H1 (cell line): Measurements from ENCODE around the gene MACF1. TPM values are rescaled to one million over a fixed set of nuclear protein-coding genes. Genes with fewer than 3 reads are reported as not detected.

Source experiments
- CTCF ChIA-PET: fragments of 300-600 bp; sonication (Branson Sonifier 250); formaldehyde crosslinking; loops from one replicate; lab custom pipeline; 2021; ENCODE audit not compliant: partially characterized antibody; lab: Charles Lee
- POLR2A ChIA-PET: fragments of 300-600 bp; sonication (Branson Sonifier 250); formaldehyde crosslinking; loops from one replicate; lab custom pipeline; 2021; ENCODE audit warnings: inconsistent platforms; ENCODE audit not compliant: partially characterized antibody; lab: Charles Lee
- DNase-seq, 2 experiments: peaks; one replicate each; pipeline versions ENCODE4 v3.0.0 to v3.0.0-alpha.2; 2010 to 2022; ENCODE audit warnings: low spot score in 2 of 2, low read depth in 1 of 2, mixed read lengths in 1 of 2
- FAIRE-seq: peaks from 2 replicates; lab custom pipeline; 2011; peaks lifted over from hg19 to GRCh38; lab: Jason Lieb, UNC
- H2AFZ ChIP-seq: 2 replicates; pipeline ENCODE4 v1.8.1; 2012; ENCODE audit warnings: low read length, inconsistent platforms
- H2AK5ac ChIP-seq: 2 replicates; pipeline ENCODE4 v1.6.1; 2013; ENCODE audit warnings: low read depth, low read length
- H2BK120ac ChIP-seq: replicated peaks from 2 replicates; pipeline ENCODE3; 2013; ENCODE audit warnings: low read depth, low read length, inconsistent platforms
- H2BK12ac ChIP-seq: 2 replicates; pipeline ENCODE4 v1.6.1; 2013; ENCODE audit warnings: low read depth, low read length
- H2BK15ac ChIP-seq: 2 replicates; pipeline ENCODE4 v1.6.1; 2013; ENCODE audit warnings: low read length
- H2BK20ac ChIP-seq: 2 replicates; pipeline ENCODE4 v1.6.1; 2013; ENCODE audit warnings: low read length
- H2BK5ac ChIP-seq: 2 replicates; pipeline ENCODE4 v1.6.1; 2013; ENCODE audit warnings: low read depth, low read length
- H3K14ac ChIP-seq: 2 replicates; pipeline ENCODE4 v1.6.1; 2013; ENCODE audit warnings: inconsistent platforms; ENCODE audit not compliant: insufficient read length
- H3K18ac ChIP-seq: 2 replicates; pipeline ENCODE4 v1.6.1; 2013; ENCODE audit warnings: low read length; ENCODE audit errors: extremely low read depth
- H3K23ac ChIP-seq: 2 replicates; pipeline ENCODE4 v1.6.1; 2013; ENCODE audit warnings: inconsistent platforms; ENCODE audit not compliant: insufficient read length
- H3K23me2 ChIP-seq: 2 replicates; pipeline ENCODE4 v1.6.1; 2013; ENCODE audit warnings: low read depth, low read length
- H3K27ac ChIP-seq: 2 replicates; pipeline ENCODE4 v1.6.1; 2011; ENCODE audit warnings: low read depth, low read length, inconsistent platforms
- H3K27me3 ChIP-seq, 4 experiments: replicated peaks in 1 of 4; 1 replicate in 1 of 4; 2 replicates in 3 of 4; pipeline versions ENCODE4 v1.6.1 to v1.8.1; 2011 to 2013; ENCODE audit warnings: low read length in 3 of 4, mild to moderate bottlenecking in 3 of 4, inconsistent platforms in 2 of 4, mixed read lengths in 2 of 4, moderate library complexity in 1 of 4; ENCODE audit not compliant: control insufficient read depth in 3 of 4, insufficient read depth in 3 of 4; ENCODE audit errors: extremely low read depth in 1 of 4
- H3K36me3 ChIP-seq, 4 experiments: 2 replicates each; pipeline versions ENCODE4 v1.6.1 to v1.8.1; 2011 to 2013; ENCODE audit warnings: mild to moderate bottlenecking in 4 of 4, low read length in 3 of 4, moderate library complexity in 2 of 4, control low read depth in 1 of 4, inconsistent platforms in 1 of 4; ENCODE audit not compliant: insufficient read depth in 4 of 4, control insufficient read depth in 2 of 4
- H3K4ac ChIP-seq: replicated peaks from 2 replicates; pipeline ENCODE3; 2013; ENCODE audit warnings: low read length, low read depth, mixed read lengths, inconsistent platforms; ENCODE audit not compliant: insufficient read length
- H3K4me1 ChIP-seq, 4 experiments: replicated peaks in 1 of 4; 1 replicate in 1 of 4; 2 replicates in 3 of 4; pipeline versions ENCODE4 v1.6.1 to v1.8.1; 2011 to 2013; ENCODE audit warnings: low read length in 3 of 4, inconsistent platforms in 2 of 4, mixed read lengths in 1 of 4; ENCODE audit not compliant: insufficient read depth in 4 of 4, control insufficient read depth in 3 of 4
- H3K4me2 ChIP-seq, 2 experiments: 2 replicates each; pipeline versions ENCODE4 v1.6.1 to v1.8.1; 2011 to 2013; ENCODE audit warnings: low read depth in 2 of 2, low read length in 2 of 2, control low read depth in 1 of 2, inconsistent platforms in 1 of 2, mild to moderate bottlenecking in 1 of 2; ENCODE audit not compliant: insufficient read depth in 1 of 2
- H3K4me3 ChIP-seq, 4 experiments: fragments of 200-600, 300-600 bp in 1 of 4; sonication (generic), shearing (Covaris generic), sonication (Bioruptor Twin) in 1 of 4; 2 replicates each; pipeline versions ENCODE4 v1.5.1 to v1.8.1; 2011 to 2016; ENCODE audit warnings: low read length in 4 of 4, low read depth in 3 of 4, control low read depth in 2 of 4, inconsistent platforms in 2 of 4, mild to moderate bottlenecking in 2 of 4, mixed read lengths in 1 of 4, moderate library complexity in 1 of 4; ENCODE audit not compliant: insufficient read depth in 2 of 4; ENCODE audit errors: extremely low read depth in 1 of 4
- H3K56ac ChIP-seq: replicated peaks from 2 replicates; pipeline ENCODE3; 2013; ENCODE audit warnings: low read depth, mild to moderate bottlenecking, mixed read lengths, low read length, inconsistent platforms; ENCODE audit not compliant: insufficient read length
- H3K79me1 ChIP-seq: 2 replicates; pipeline ENCODE4 v1.6.1; 2013; ENCODE audit warnings: low read depth, low read length, control low read depth
- H3K79me2 ChIP-seq, 2 experiments: 2 replicates each; pipeline versions ENCODE4 v1.6.1 to v1.8.1; 2012 to 2013; ENCODE audit warnings: low read length in 2 of 2, mild to moderate bottlenecking in 2 of 2, inconsistent platforms in 1 of 2; ENCODE audit not compliant: insufficient read depth in 2 of 2, control insufficient read depth in 1 of 2
- H3K9ac ChIP-seq, 4 experiments: replicated peaks in 1 of 4; 1 replicate in 1 of 4; 2 replicates in 3 of 4; pipeline versions ENCODE4 v1.6.1 to v1.8.1; 2011 to 2013; ENCODE audit warnings: low read depth in 3 of 4, low read length in 3 of 4, control low read depth in 2 of 4, mild to moderate bottlenecking in 2 of 4, moderate library complexity in 2 of 4, inconsistent platforms in 1 of 4; ENCODE audit errors: extremely low read depth in 1 of 4
- H3K9me3 ChIP-seq, 2 experiments: 2 replicates each; pipeline versions ENCODE4 v1.6.1 to v1.8.1; 2012 to 2013; ENCODE audit warnings: mild to moderate bottlenecking in 2 of 2, moderate library complexity in 2 of 2, control low read depth in 1 of 2, inconsistent platforms in 1 of 2, low read depth in 1 of 2, low read length in 1 of 2, mixed read lengths in 1 of 2; ENCODE audit not compliant: insufficient read depth in 2 of 2
- H4K20me1 ChIP-seq, 2 experiments: replicated peaks in 1 of 2; 2 replicates each; pipeline versions ENCODE3 to v1.8.1; 2011 to 2013; ENCODE audit warnings: inconsistent platforms in 2 of 2, low read length in 2 of 2, mild to moderate bottlenecking in 1 of 2; ENCODE audit not compliant: insufficient read depth in 2 of 2, control insufficient read depth in 1 of 2
- H4K5ac ChIP-seq: 2 replicates; pipeline ENCODE4 v1.6.1; 2013; ENCODE audit warnings: low read length, low read depth, mixed read lengths, inconsistent platforms; ENCODE audit not compliant: insufficient read length
- H4K8ac ChIP-seq: 2 replicates; pipeline ENCODE4 v1.8.0; 2013; ENCODE audit warnings: mild to moderate bottlenecking, moderate library complexity, low read length, inconsistent platforms; ENCODE audit not compliant: insufficient read depth; ENCODE audit errors: extremely low read depth
- H4K91ac ChIP-seq: replicated peaks from 2 replicates; pipeline ENCODE3; 2013; ENCODE audit warnings: low read length, mixed read lengths, inconsistent platforms; ENCODE audit not compliant: insufficient read length
- CHD1 ChIP-seq: IDR thresholded peaks from 2 replicates; pipeline ENCODE4 v1.6.1; 2012; ENCODE audit warnings: low read depth, low read length, improper control_type of control experiment
- WGBS, 2 experiments: shearing (Covaris generic) in 1 of 2; methylation state at CpG; one replicate each; pipeline versions ENCODE4 v1.1.6 to v1.1.7; 2013 to 2015; ENCODE audit warnings: low lambda C conversion rate in 2 of 2, mixed read lengths in 2 of 2, inconsistent platforms in 1 of 2, low coverage in 1 of 2, missing lambda C conversion rate in 1 of 2; ENCODE audit not compliant: insufficient replicate concordance in 2 of 2, insufficient coverage in 1 of 2, insufficient read length in 1 of 2; ENCODE audit errors: extremely low coverage in 1 of 2, missing lambda C conversion rate in 1 of 2; 5-methylcytosine and 5-hydroxymethylcytosine counted together
- polyA plus RNA-seq, 7 experiments: library from polyadenylated mRNA; depleted of rRNA in 3 of 7; stranded (reverse) in 5 of 7; unstranded in 2 of 7; fragments of >200 nt in 5 of 7; fragments of 200-250 nt in 2 of 7; gene quantifications; 1 replicate in 5 of 7; 2 replicates in 1 of 7; 4 replicates in 1 of 7; pipeline versions ENCODE4 v1.2.1 to v1.2.3, GENCODE V29; 2011 to 2013; ENCODE audit warnings: missing spikeins in 2 of 7, mixed read lengths in 2 of 7
- total RNA-seq: library from RNA; stranded (reverse); fragmentation: NEBNext Ultra II Directional; extraction: Animal tissue kit (Norgen Biotek cat#: 25700); gene quantifications from 2 replicates; pipeline ENCODE4 v1.2.1, GENCODE V29; 2021

MACF1 gene
- total and polyA plus RNA-seq, 2 of the 8 experiments (the other 6 are each of a cell fraction or from before 2014, with no cell fraction given): 59.8 to 285 TPM

- H2BK120ac ChIP-seq: no peak overlapping the region
- FAIRE-seq (no peak), DNase-seq (no peak)
- no peak overlapping the region for H2BK12ac ChIP-seq
- no peak overlapping the region for H3K18ac ChIP-seq
- H3K9ac ChIP-seq: no peak overlapping the region
- no peaks in the 10 kb centered on the region for H3K9me3 ChIP-seq
- H2AK5ac ChIP-seq: no peak overlapping the region
- H3K14ac ChIP-seq: no peak overlapping the region
- H3K36me3 ChIP-seq: peaks cover 21 to 63% (median 46%) of the 10 kb centered on the region in 4 experiments
- H2BK20ac ChIP-seq: no peak overlapping the region
- ChIA-PET CTCF (interaction anchor here (0.6 to 1.2 kb wide), 4 partner anchors 14 to 1638 kb away, joined by 3 to 6 read pairs (median 4); no protein-coding TSS in a partner anchor), POLR2A (no interaction called here)
- H3K79me2 ChIP-seq: no peaks in the 10 kb centered on the region
- H4K20me1 ChIP-seq: peaks cover 0 to 2% of the 10 kb centered on the region in 2 experiments
- no peaks in the 10 kb centered on the region for H3K4me1 ChIP-seq
- no peak overlapping the region for H4K5ac ChIP-seq
- H2BK15ac ChIP-seq: no peak overlapping the region
- no peak overlapping the region for H2AFZ ChIP-seq
- no peak overlapping the region for H3K4me2 ChIP-seq
- no peak overlapping the region for H4K91ac ChIP-seq
- no peak overlapping the region for H4K8ac ChIP-seq
- H3K79me1 ChIP-seq: no peaks in the 10 kb centered on the region
- 95% methylated on average over 3 of the region's 3 CpGs; no CpG with 5 or more reads in 1 of the 2 experiments for WGBS, 2 experiments
- H3K4me3 ChIP-seq: no peak overlapping the region
- H3K23me2 ChIP-seq: no peaks in the 10 kb centered on the region
- no peak overlapping the region for H3K23ac ChIP-seq
- no peak overlapping the region for H3K4ac ChIP-seq
- no peak overlapping the region for H3K27ac ChIP-seq
- no peak overlapping the region for H2BK5ac ChIP-seq
- no peak overlapping the region for H3K56ac ChIP-seq
- H3K27me3 ChIP-seq: no peaks in the 10 kb centered on the region
- no peak for TF ChIP-seq CHD1
Observed at GRCh38 chr1:39293375-39294070, 89.0 kb downstream of the MACF1 start.
